B cell (primary cell): ENCODE results near the gene CST11. TPM values are rescaled to one million over a fixed set of nuclear protein-coding genes. Genes with fewer than 3 reads are reported as not detected.

Experiments used
- ATAC-seq: fragments of 200-7000 bp; cut with Tn5 transposase; one replicate; pipeline ENCODE4 v1.10.0; 2021; ENCODE audit warnings: low read depth, mild to moderate bottlenecking, moderate number of reproducible peaks, moderate library complexity
- CTCF ChIA-PET: fragments of 350-600 bp; sonication (Branson Sonifier 250); formaldehyde crosslinking; loops from one replicate; lab custom pipeline; 2021; ENCODE audit warnings: antibody characterized with exemption, inconsistent platforms; lab: Charles Lee
- POLR2A ChIA-PET: fragments of 350-600 bp; sonication (Branson Sonifier 250); formaldehyde crosslinking; loops from one replicate; lab custom pipeline; 2021; ENCODE audit warnings: antibody characterized with exemption; lab: Charles Lee
- DNase-seq: peaks from one replicate; pipeline ENCODE4 v3.0.0; 2013
- H2AFZ ChIP-seq: 2 replicates; pipeline ENCODE4 v1.6.1; 2012; ENCODE audit warnings: mild to moderate bottlenecking, low read depth, low read length; ENCODE audit not compliant: insufficient read depth, poor library complexity, severe bottlenecking
- H3K27ac ChIP-seq, 2 donors: 1 replicate in 1 of 2; 2 replicates in 1 of 2; pipeline ENCODE4 v1.5.1; 2012 to 2013; ENCODE audit warnings: low read length in 2 of 2, mild to moderate bottlenecking in 2 of 2, moderate library complexity in 1 of 2
- H3K27me3 ChIP-seq, 4 experiments: fragments of 200-600 bp in 1 of 4; sonication (generic) in 1 of 4; replicated peaks in 1 of 4; 1 replicate in 2 of 4; 2 replicates in 2 of 4; pipeline versions ENCODE4 v1.6.1 to v1.7.0; 2013 to 2016; ENCODE audit warnings: low read length in 3 of 4, mild to moderate bottlenecking in 2 of 4, mixed read lengths in 1 of 4, moderate library complexity in 1 of 4; ENCODE audit not compliant: insufficient read depth in 4 of 4, control insufficient read depth in 3 of 4; ENCODE audit errors: control extremely low read depth in 1 of 4
- H3K36me3 ChIP-seq, 2 experiments: replicated peaks in 1 of 2; 1 replicate in 1 of 2; 2 replicates in 1 of 2; pipeline versions ENCODE4 v1.6.1 to v1.7.1; 2013; ENCODE audit warnings: low read length in 1 of 2; ENCODE audit not compliant: insufficient read depth in 2 of 2, control insufficient read depth in 1 of 2; ENCODE audit errors: control extremely low read depth in 1 of 2, extremely low read depth in 1 of 2
- H3K4me1 ChIP-seq, 2 donors: fragments of 200-600 bp in 1 of 2; sonication (generic) in 1 of 2; 1 replicate in 1 of 2; 2 replicates in 1 of 2; pipeline versions ENCODE4 v1.5.1 to v1.6.1; 2013 to 2017; ENCODE audit warnings: low read length in 2 of 2; ENCODE audit not compliant: control insufficient read depth in 2 of 2, insufficient read depth in 2 of 2
- H3K4me2 ChIP-seq: replicated peaks from 2 replicates; pipeline ENCODE3; 2012; ENCODE audit warnings: mild to moderate bottlenecking, low read depth, low read length; ENCODE audit not compliant: poor library complexity, severe bottlenecking
- H3K4me3 ChIP-seq, 5 experiments: fragments of 200-600 bp in 1 of 5; sonication (generic) in 1 of 5; 1 replicate in 3 of 5; 2 replicates in 2 of 5; pipeline versions ENCODE4 v1.5.1 to v1.7.0; 2011 to 2016; ENCODE audit warnings: low read length in 4 of 5, mild to moderate bottlenecking in 4 of 5, low read depth in 2 of 5, control low read depth in 1 of 5, moderate library complexity in 1 of 5; ENCODE audit not compliant: insufficient read depth in 1 of 5; ENCODE audit errors: control extremely low read depth in 1 of 5, extremely low read depth in 1 of 5
- H3K79me2 ChIP-seq: fragments of 200-600 bp; sonication (generic); one replicate; pipeline ENCODE4 v1.6.0; 2016; ENCODE audit warnings: low read length; ENCODE audit not compliant: control insufficient read depth, insufficient read depth
- H3K9ac ChIP-seq: fragments of 200-600 bp; sonication (generic); 2 replicates; pipeline ENCODE4 v1.6.1; 2017; ENCODE audit warnings: mild to moderate bottlenecking, low read length, moderate library complexity
- H3K9me3 ChIP-seq, 3 donors: one replicate each; pipeline versions ENCODE4 v1.6.1 to v1.7.1; 2013; ENCODE audit warnings: low read length in 2 of 3; ENCODE audit not compliant: control insufficient read depth in 2 of 3, insufficient read depth in 1 of 3; ENCODE audit errors: control extremely low read depth in 1 of 3
- H4K20me1 ChIP-seq: 2 replicates; pipeline ENCODE4 v1.6.0; 2012; ENCODE audit warnings: mild to moderate bottlenecking, low read length; ENCODE audit not compliant: insufficient read depth, control insufficient read depth, poor library complexity, severe bottlenecking
- H3K27ac Mint-ChIP-seq: one replicate; pipeline ENCODE4 v1.8.0; 2021; ENCODE audit warnings: mixed read lengths
- H3K27me3 Mint-ChIP-seq: one replicate; pipeline ENCODE4 v1.8.0; 2021; ENCODE audit warnings: mixed read lengths
- H3K4me1 Mint-ChIP-seq: one replicate; pipeline ENCODE4 v1.8.0; 2021; ENCODE audit warnings: mixed read lengths
- H3K4me3 Mint-ChIP-seq: one replicate; pipeline ENCODE4 v1.8.0; 2021; ENCODE audit warnings: mixed read lengths
- H3K9me3 Mint-ChIP-seq: one replicate; pipeline ENCODE4 v1.8.0; 2022; ENCODE audit warnings: mixed read lengths; ENCODE audit not compliant: insufficient read depth
- CTCF ChIP-seq: fragments of 200-600 bp; IDR thresholded peaks from one replicate; pipeline ENCODE4 v1.8.0; 2022; ENCODE audit warnings: antibody characterized with exemption, mild to moderate bottlenecking
- EZH2 ChIP-seq: IDR thresholded peaks from 2 replicates; pipeline ENCODE4 v1.6.1; 2012; ENCODE audit warnings: borderline replicate concordance, low read depth, mild to moderate bottlenecking, moderate library complexity, low read length; ENCODE audit not compliant: insufficient read depth, poor library complexity, severe bottlenecking
- WGBS: methylation state at CpG from one replicate; pipeline ENCODE4 v1.1.5; 2013; ENCODE audit warnings: missing lambda C conversion rate; ENCODE audit not compliant: insufficient coverage; 5-methylcytosine and 5-hydroxymethylcytosine counted together
- intact Hi-C: fragments of 100-400 bp; cut with micrococcal nuclease; formaldehyde crosslinking; loops from one replicate; pipeline ENCODE4 v1.10.0; 2022
- polyA plus RNA-seq: library from polyadenylated mRNA; depleted of rRNA; stranded (reverse); fragments of >200 nt; gene quantifications from 2 replicates; pipeline ENCODE4 v1.2.3, GENCODE V29; 2012
- total RNA-seq, 2 donors: library from RNA; stranded (reverse); fragments of 120-200 nt in 1 of 2; gene quantifications; 1 replicate in 1 of 2; 2 replicates in 1 of 2; pipeline versions ENCODE4 v1.2.3 to v1.2.4, GENCODE V29; 2013 to 2022

The CST11 gene
- total and polyA plus RNA-seq, 2 donors (not counting 1 experiment from before 2014, with no cell fraction given): not detected

DNA sequence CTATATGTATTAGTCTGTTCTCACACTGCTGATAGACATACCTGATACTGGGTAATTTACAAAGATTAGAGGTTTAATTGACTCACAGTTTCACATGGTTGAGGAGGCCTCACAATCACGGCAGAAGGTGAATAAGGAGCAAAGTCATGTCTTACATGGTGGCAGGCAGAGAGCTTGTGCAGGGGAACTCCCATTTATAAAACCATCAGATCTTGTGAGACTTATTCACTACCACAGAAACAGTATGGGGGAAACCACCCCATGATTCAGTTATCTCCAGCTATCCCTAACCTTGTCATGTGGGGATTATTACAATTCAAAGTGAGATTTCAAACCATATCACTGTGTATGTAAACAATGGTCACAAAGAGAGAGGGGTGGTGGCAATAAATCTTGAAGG lies 44.9 kb upstream of the CST11 start:
- Histone ChIP-seq H3K4me1 (no peaks in the 10 kb centered on the region), H3K9me3 (peaks cover 0 to 5% (median 0%) of the 10 kb centered on the region in 3 donors), H3K9ac (no peak overlapping the region), H3K4me3 (no peak overlapping the region), H3K27me3 (no peaks in the 10 kb centered on the region), H3K27ac (no peak overlapping the region), H3K4me2 (no peak overlapping the region), H4K20me1 (no peaks in the 10 kb centered on the region), H3K36me3 (no peaks in the 10 kb centered on the region), H2AFZ (no peak overlapping the region), H3K79me2 (no peaks in the 10 kb centered on the region)
- Mint-ChIP-seq H3K27me3 (peaks cover 11% of the 10 kb centered on the region), H3K4me1 (no peaks in the 10 kb centered on the region), H3K4me3 (no peak overlapping the region), H3K9me3 (peaks cover 5% of the 10 kb centered on the region), H3K27ac (no peak overlapping the region)
- intact Hi-C loops: no loop called here
- no CpG with 5 or more reads among the region's 1 CpG for WGBS
- ChIA-PET POLR2A (no interaction called here), CTCF (no interaction called here)
- TF ChIP-seq CTCF: no peak
- TF ChIP-seq EZH2: no peak
- ATAC-seq (no peak), DNase-seq (no peak)

DNA sequence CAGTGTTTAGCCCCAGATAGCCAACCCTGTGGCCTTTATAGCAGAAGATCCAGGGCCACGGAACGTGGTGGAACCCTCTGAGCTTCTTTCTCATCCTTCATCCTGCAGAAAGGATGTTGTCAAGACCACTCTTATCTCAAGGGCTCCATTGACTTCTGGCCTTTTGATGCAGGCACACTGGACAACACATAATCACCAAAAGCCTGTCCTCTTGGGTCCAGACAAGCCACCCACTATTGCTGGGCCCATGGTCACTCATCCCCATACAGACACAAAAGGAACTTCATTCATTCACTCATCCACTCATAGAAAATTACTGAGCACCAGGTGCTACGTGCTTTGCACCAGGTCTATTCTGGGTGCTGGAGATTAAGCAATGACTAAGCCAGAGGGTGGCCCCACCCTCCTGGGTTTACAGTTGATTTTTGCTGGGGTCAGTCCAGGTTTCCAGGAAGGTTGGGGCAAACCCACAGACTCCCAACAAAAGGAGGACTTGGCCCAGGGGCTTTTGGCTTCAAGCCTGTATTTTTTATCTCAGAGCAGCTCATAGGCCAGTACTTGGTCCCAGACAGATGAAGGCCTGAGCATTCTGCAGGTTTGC lies 40.6 kb upstream of the CST11 start:
- CTCF ChIA-PET: no interaction called here
- H3K4me3 Mint-ChIP-seq: no peak overlapping the region
- no peak overlapping the region for H3K27ac ChIP-seq
- intact Hi-C loops: no loop called here
- H2AFZ ChIP-seq: no peak overlapping the region
- ATAC-seq: no peak
- peaks cover 11% of the 10 kb centered on the region for H3K4me1 Mint-ChIP-seq
- no peak overlapping the region for H3K9ac ChIP-seq
- POLR2A ChIA-PET: no interaction called here
- DNase-seq: no peak
- 95% methylated on average over 2 of the region's 3 CpGs for WGBS
- H4K20me1 ChIP-seq: no peaks in the 10 kb centered on the region
- peaks cover 0 to 8% (median 0%) of the 10 kb centered on the region in 3 donors for H3K9me3 ChIP-seq
- no peak overlapping the region for H3K27ac Mint-ChIP-seq
- peaks cover 5 to 6% of the 10 kb centered on the region in 2 donors for H3K4me1 ChIP-seq
- H3K36me3 ChIP-seq: no peaks in the 10 kb centered on the region
- H3K9me3 Mint-ChIP-seq: peaks cover 5% of the 10 kb centered on the region
- no peaks in the 10 kb centered on the region for H3K27me3 ChIP-seq
- no peak overlapping the region for H3K4me3 ChIP-seq
- TF ChIP-seq EZH2 (no peak), CTCF (no peak)
- H3K79me2 ChIP-seq: no peaks in the 10 kb centered on the region
- H3K4me2 ChIP-seq: no peak overlapping the region
- no peaks in the 10 kb centered on the region for H3K27me3 Mint-ChIP-seq
